GM04503 (cell line): ENCODE measurements around the gene HIRIP3.

Experiments
- DNase-seq: peaks from one replicate; pipeline ENCODE4 v3.0.0-alpha.2; 2012; ENCODE audit warnings: low read depth

Gene HIRIP3

GRCh38 chr16:29983420-29984136, 11.8 kb downstream of the HIRIP3 start:
- peak; percentile 45 for DNase-seq

GRCh38 chr16:29982560-29983419, 12.6 kb downstream of the HIRIP3 start:
- DNase-seq, result no peak

GRCh38 chr16:29978564-29979270, 16.7 kb downstream of the HIRIP3 start:
- DNase-seq, result no peak

GRCh38 chr16:29978081-29978480, 17.3 kb downstream of the HIRIP3 start:
- no peak for DNase-seq

DNA sequence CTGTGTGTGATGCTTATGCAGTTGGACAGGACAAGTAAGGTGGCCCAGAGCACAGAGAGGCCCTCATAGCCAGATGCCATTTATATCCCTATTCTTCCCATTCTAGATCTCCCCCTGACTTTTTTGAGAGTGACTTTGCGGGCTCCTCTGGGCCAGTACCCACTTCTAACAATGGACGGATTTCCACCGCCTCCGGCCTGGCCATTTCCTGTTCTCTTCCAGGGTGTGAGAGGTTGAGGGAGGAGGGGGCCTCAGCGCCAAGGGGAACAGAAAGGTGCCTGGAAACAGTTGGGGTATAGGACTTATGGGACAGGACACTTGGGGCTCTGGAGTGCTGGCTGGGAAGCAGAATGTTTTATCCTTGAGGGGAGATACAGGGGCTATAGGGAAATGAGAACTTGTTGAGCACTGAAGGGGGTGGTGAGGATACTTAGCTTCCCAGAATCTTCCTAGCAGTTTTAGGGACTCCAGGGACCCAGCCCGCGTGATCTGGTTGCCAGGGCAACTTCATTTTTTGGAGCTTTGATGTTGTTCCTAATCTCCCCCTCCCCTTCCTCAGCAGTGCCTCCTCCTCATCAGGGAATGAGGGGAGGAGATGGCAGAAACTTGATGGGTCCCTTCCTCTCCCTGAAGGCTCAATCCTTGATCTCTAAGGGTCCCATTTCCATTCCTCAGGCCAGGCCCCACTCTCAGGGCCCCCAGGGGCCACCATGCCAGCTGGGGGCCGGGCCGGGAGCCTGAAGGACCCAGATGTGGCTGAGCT, 18.2 kb downstream of the HIRIP3 start:
- DNase-seq, result no peak

- no peak for DNase-seq
Measured at GRCh38 chr16:29975811-29976511, 19.5 kb downstream of the HIRIP3 start.

GRCh38 chr16:29975134-29975538, 20.3 kb downstream of the HIRIP3 start:
- no peak for DNase-seq

DNA sequence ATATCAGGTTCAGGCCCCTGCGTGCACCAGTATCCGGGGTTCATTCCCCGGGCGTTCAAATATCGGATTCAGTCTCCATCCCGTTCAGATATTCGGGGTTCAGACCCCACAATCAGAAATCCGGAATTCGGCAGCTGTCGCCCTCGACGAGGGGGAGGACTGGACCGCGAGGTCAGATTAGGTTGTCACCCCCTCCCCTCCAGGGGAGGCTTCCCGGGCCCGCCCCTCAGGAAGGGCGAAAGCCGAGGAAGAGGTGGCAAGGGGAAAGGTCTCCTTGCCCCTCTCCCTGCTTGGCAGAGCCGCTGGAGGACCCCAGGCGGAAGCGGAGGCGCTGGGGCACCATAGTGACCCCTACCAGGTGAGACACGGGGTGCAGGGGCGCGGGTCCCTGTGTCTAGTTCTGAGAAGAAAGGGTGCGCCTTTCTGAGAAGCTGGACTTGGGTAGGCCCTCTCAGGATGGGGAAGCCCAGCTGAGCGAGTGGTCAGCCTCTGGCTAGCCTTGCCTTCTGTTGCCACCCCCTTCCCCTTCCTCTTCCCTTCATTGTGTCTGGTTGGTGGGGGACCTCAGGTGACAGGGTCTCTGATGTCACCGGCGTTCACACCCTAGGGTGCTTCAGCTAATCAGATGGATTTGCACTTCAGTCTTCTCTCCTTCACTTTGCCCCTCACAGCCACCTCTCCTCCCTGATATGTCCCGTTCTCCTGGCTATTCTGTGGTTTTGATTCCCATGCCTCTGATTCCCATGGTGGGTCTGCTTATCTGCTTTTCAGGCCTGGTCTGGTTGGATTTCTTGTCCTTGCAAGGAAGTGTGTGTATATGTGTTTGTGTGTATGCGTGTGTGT, 20.9 kb downstream of the HIRIP3 start:
- no peak for DNase-seq

- peak; percentile 84 for DNase-seq
Measured at GRCh38 chr16:29973384-29974246, 21.8 kb downstream of the HIRIP3 start, which contains the start of gene TAOK2. TSS of gene TAOK2 (plus strand) at chr16:29973868. CDS start at chr16:29977773, 3,905 bp downstream.

DNA sequence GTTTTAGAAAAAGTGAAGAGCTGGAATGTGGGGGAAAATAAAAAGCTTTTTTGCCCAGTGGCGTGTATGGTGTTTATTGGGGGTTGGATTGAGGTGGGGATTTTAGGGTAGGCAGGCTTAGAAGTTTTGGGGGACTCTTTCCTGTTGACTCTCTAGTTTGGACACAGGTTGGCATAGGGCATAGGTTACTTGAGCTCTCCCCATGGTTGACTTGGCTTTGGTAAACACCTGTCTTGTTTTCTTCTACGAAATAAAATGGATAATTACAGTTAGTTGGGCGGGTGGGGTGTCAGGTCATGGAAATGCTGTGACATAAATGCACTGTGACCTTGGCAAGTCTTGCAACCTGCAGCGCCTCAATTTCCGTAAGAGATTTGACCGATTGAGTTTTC, 22.4 kb downstream of the HIRIP3 start:
- DNase-seq, result no peak

DNA sequence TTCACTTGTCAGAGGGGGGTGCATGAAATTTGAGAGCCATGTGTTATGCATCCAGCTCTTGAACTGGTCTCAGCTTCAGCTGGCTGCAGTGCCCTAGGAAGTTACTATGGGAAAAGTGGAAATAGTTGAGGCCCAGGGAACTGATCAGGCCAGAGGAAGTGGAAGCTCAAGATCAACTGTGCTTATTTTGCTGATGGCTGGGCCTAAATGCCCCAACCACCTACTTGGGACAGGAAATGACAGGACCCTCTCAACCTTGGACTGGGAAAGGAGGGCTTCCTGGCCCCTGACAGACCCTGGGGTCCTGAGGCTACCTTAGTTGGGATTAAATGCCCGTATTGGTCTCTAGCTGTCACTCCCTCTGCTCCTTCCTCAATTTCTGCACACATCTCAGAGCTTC, 22.9 kb downstream of the HIRIP3 start:
- DNase-seq, result no peak

GRCh38 chr16:29971304-29971703, 24.1 kb downstream of the HIRIP3 start:
- DNase-seq, result no peak

DNA sequence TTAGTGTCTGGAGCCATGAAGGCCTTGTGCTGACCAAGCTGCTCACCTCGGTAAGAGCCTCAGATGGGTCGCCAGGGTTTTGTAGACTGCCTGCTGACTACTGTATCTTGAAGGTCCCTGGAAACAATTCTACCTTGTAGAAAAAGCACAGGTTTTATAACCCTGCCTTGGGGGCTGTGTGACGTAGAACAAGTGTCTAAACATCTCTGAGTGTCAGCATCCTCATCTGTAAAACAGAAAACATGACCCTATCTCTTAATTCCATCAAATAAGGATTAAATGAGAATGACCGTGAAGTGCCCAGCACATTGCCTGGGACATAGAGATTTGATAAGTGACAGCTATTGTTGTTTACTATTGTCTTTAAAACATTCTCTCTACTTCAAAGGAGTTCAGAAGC, 27.2 kb downstream of the HIRIP3 start:
- no peak for DNase-seq

- no peak for DNase-seq
Measured at GRCh38 chr16:29963021-29963743, 32.2 kb downstream of the HIRIP3 start.

GRCh38 chr16:29962344-29962994, 32.9 kb downstream of the HIRIP3 start:
- no peak for DNase-seq

GRCh38 chr16:29961479-29962343, 33.7 kb downstream of the HIRIP3 start, which contains the start of gene TMEM219:
TSS of gene TMEM219 (plus strand) at chr16:29962079. CDS start at chr16:29963144, 1,065 bp downstream.
- DNase-seq, result peak; percentile 62

GRCh38 chr16:29961127-29961478, 34.3 kb downstream of the HIRIP3 start:
- no peak for DNase-seq
